ENCODE results near the gene NME7.

GRCh38 chr1:169130683-169131082 is 236.9 kb downstream of the NME7 start:
- no peak for TF ChIP-seq JUND (IDR thresholded peaks at IDR 0.05)
- TF ChIP-seq CTCF (IDR thresholded peaks at IDR 0.05 in 2 of 3, conservative IDR thresholded peaks at IDR 0.05 in 1 of 3; ENCODE audit: borderline replicate concordance in 1 of 3, insufficient read depth in 1 of 3, low read depth in 2 of 3, low read length in 2 of 3) = no peak
- no peak for TF ChIP-seq EZH2 (IDR thresholded peaks at IDR 0.05)
- TF ChIP-seq POLR2AphosphoS5 (IDR thresholded peaks at IDR 0.05; ENCODE audit: low read depth, low read length) = no peak
- TF ChIP-seq CEBPB (IDR thresholded peaks at IDR 0.05; ENCODE audit: low read depth) = no peak
- no peak for TF ChIP-seq SRF (IDR thresholded peaks at IDR 0.05; ENCODE audit: low read depth)
- no peak for TF ChIP-seq POLR2A (IDR thresholded peaks at IDR 0.05; ENCODE audit: borderline replicate concordance, extremely low read depth, insufficient read depth, insufficient read length)
- TF ChIP-seq ZFX (IDR thresholded peaks at IDR 0.05) = no peak
- no peak for TF ChIP-seq MAX (IDR thresholded peaks at IDR 0.05)
- TF ChIP-seq YY1 (IDR thresholded peaks at IDR 0.05; ENCODE audit: extremely low read depth, insufficient replicate concordance, low read depth, low read length) = no peak
- no peak for TF ChIP-seq FOSL1 (IDR thresholded peaks at IDR 0.05; ENCODE audit: low read depth)
- TF ChIP-seq RAD21 (IDR thresholded peaks at IDR 0.05; ENCODE audit: low read depth) = no peak
- TF ChIP-seq EGR1 (IDR thresholded peaks at IDR 0.05; ENCODE audit: low read depth) = no peak
- TF ChIP-seq ZBTB33 (IDR thresholded peaks at IDR 0.05; ENCODE audit: extremely low read depth, insufficient replicate concordance, low read length) = no peak
